Esophagus muscularis mucosa (tissue), 4 donors: ENCODE data around the gene ZBTB7C. TPM values are rescaled to one million over a fixed set of nuclear protein-coding genes. Genes with fewer than 3 reads are reported as not detected.

Experiments used
- DNase-seq: peaks from one replicate; pipeline ENCODE4 v3.0.0-alpha.2; 2017; ENCODE audit errors: extremely low spot score
- H3K27ac ChIP-seq, 4 donors: fragments of 200-600 bp; sonication (generic); replicated peaks in 1 of 4; 1 replicate in 3 of 4; 2 replicates in 1 of 4; pipeline ENCODE4 v1.5.1; 2016 to 2019; ENCODE audit warnings: mild to moderate bottlenecking in 1 of 4
- H3K27me3 ChIP-seq, 4 donors: fragments of 200-600 bp; sonication (generic); one replicate each; pipeline versions ENCODE4 v1.5.1 to v1.6.0; 2016 to 2019
- H3K36me3 ChIP-seq, 4 donors: fragments of 200-600 bp; sonication (generic); one replicate each; pipeline ENCODE4 v1.5.1; 2016 to 2019
- H3K4me1 ChIP-seq, 4 donors: fragments of 200-600 bp; sonication (generic); one replicate each; pipeline ENCODE4 v1.5.1; 2016 to 2019
- H3K4me3 ChIP-seq, 4 donors: fragments of 200-600 bp; sonication (generic); 1 replicate in 2 of 4; 2 replicates in 2 of 4; pipeline ENCODE4 v1.5.1; 2016 to 2019; ENCODE audit warnings: mild to moderate bottlenecking in 4 of 4, moderate library complexity in 1 of 4
- H3K9me3 ChIP-seq, 4 donors: fragments of 200-600 bp; sonication (generic); 1 replicate in 3 of 4; 2 replicates in 1 of 4; pipeline ENCODE4 v1.5.1; 2016 to 2019
- EP300 ChIP-seq: sonication (generic); formaldehyde crosslinking; IDR thresholded peaks from one replicate; pipeline ENCODE4 v1.6.1; 2017; ENCODE audit warnings: antibody characterized with exemption
- POLR2A ChIP-seq: fragments of 450-650 bp; IDR thresholded peaks from one replicate; pipeline ENCODE4 v1.6.1; 2017; ENCODE audit warnings: antibody characterized with exemption, moderate library complexity, mild to moderate bottlenecking, low read depth
- POLR2AphosphoS5 ChIP-seq, 2 donors: sonication (generic); formaldehyde crosslinking; IDR thresholded peaks; one replicate each; pipeline ENCODE4 v1.6.1; 2017; ENCODE audit warnings: antibody characterized with exemption in 2 of 2
- WGBS: methylation state at CpG from one replicate; pipeline ENCODE4 v1.1.5; 2018; 5-methylcytosine and 5-hydroxymethylcytosine counted together
- intact Hi-C: fragments of 100-400 bp; cut with DNase I; formaldehyde crosslinking; loops from one replicate; pipeline ENCODE4 v1.15.1; 2023
- total RNA-seq, 4 donors: library from RNA; depleted of rRNA; stranded (reverse); fragments of >200 nt; gene quantifications; one replicate each; pipeline versions ENCODE4 v1.1.0 to v1.2.1, GENCODE V29; 2016
- TF ChIP-seq, protein P1 (sequence below), 3 experiments: fragments of 200-600 bp in 2 of 3; fragments of 450-650 bp in 1 of 3; sonication (generic) in 2 of 3; IDR thresholded peaks; one replicate each; pipeline ENCODE4 v1.5.1; 2017 to 2019; ENCODE audit warnings: antibody characterized with exemption in 3 of 3, mild to moderate bottlenecking in 2 of 3, moderate library complexity in 1 of 3

Gene ZBTB7C
- total RNA-seq, 4 donors from 2014 or later = 6.3 to 13.2 (median 9.1) TPM

DNA sequence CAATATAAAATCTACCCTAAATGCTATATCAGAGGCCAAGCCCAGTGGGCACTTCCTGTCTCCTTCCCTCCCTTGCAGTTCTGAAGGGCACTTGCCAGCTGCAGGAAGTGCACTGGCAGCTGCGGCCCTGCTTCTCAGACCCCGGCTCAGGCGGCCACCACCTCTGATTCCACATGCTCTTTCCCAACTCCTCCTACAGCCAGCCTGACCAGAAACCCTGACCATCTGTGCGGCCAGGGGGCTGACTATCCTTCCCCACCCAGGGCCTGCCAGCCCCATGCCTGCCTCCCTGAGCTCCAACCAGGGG, 88.6 kb downstream of the ZBTB7C start:
- H3K4me1 ChIP-seq = peaks cover 0 to 12% (median 6%) of the 10 kb centered on the region in 4 donors
- H3K4me3 ChIP-seq = no peak overlapping the region
- DNase-seq = no peak
- H3K36me3 ChIP-seq = no peaks in the 10 kb centered on the region
- no peaks in the 10 kb centered on the region for H3K9me3 ChIP-seq
- no peaks in the 10 kb centered on the region for H3K27me3 ChIP-seq
- no peak for TF ChIP-seq POLR2AphosphoS5 (IDR thresholded peaks at IDR 0.05)
- TF ChIP-seq POLR2A = no peak
- TF ChIP-seq, protein P1, sequence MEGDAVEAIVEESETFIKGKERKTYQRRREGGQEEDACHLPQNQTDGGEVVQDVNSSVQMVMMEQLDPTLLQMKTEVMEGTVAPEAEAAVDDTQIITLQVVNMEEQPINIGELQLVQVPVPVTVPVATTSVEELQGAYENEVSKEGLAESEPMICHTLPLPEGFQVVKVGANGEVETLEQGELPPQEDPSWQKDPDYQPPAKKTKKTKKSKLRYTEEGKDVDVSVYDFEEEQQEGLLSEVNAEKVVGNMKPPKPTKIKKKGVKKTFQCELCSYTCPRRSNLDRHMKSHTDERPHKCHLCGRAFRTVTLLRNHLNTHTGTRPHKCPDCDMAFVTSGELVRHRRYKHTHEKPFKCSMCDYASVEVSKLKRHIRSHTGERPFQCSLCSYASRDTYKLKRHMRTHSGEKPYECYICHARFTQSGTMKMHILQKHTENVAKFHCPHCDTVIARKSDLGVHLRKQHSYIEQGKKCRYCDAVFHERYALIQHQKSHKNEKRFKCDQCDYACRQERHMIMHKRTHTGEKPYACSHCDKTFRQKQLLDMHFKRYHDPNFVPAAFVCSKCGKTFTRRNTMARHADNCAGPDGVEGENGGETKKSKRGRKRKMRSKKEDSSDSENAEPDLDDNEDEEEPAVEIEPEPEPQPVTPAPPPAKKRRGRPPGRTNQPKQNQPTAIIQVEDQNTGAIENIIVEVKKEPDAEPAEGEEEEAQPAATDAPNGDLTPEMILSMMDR (IDR thresholded peaks at IDR 0.05) = no peak
- no peak for TF ChIP-seq EP300
- WGBS = 71% methylated on average over 1 of the region's 4 CpGs
- no peak overlapping the region for H3K27ac ChIP-seq
- intact Hi-C loops = no loop called here

- Histone ChIP-seq H3K36me3 (no peaks in the 10 kb centered on the region), H3K4me3 (no peak overlapping the region), H3K4me1 (peaks cover 0 to 12% (median 6%) of the 10 kb centered on the region in 4 donors), H3K9me3 (no peaks in the 10 kb centered on the region), H3K27ac (no peak overlapping the region), H3K27me3 (no peaks in the 10 kb centered on the region)
- intact Hi-C loops = no loop called here
- DNase-seq = no peak
- TF ChIP-seq EP300 (no peak), POLR2A (no peak), POLR2AphosphoS5 (IDR thresholded peaks at IDR 0.05) (no peak)
- TF ChIP-seq, protein P1 (IDR thresholded peaks at IDR 0.05) = no peak
- 70% methylated on average over 8 of the region's 10 CpGs for WGBS
Measured at GRCh38 chr18:48319801-48320638, 89.2 kb downstream of the ZBTB7C start.

DNA sequence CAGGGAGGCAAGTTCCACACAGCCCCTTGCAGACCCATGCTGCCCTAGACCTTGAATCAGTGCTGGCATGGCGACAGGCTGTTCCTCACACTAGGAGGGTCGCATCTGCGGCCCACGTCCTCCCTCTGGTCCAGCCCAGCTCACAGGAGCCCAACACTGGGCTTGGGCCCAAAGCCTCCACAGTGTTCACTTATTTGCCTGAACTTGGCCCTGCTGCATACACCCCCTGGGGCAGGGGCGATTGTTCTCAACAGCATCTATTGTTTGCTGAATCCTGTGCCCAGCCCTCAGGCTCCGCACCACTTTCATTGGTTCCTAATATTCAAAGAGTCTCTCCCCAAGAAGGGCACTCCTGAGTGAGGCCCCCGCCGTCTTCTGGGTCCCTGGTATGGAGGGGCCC, 90.7 kb downstream of the ZBTB7C start:
- TF ChIP-seq EP300 = no peak
- no peak for TF ChIP-seq POLR2AphosphoS5 (IDR thresholded peaks at IDR 0.05)
- TF ChIP-seq, protein P1 (IDR thresholded peaks at IDR 0.05) = no peak
- H3K9me3 ChIP-seq = no peaks in the 10 kb centered on the region
- peaks cover 0 to 12% (median 6%) of the 10 kb centered on the region in 4 donors for H3K4me1 ChIP-seq
- H3K4me3 ChIP-seq = no peak overlapping the region
- 82% methylated on average over 8 of the region's 8 CpGs for WGBS
- intact Hi-C loops = no loop called here
- no peaks in the 10 kb centered on the region for H3K36me3 ChIP-seq
- H3K27ac ChIP-seq = no peak overlapping the region
- no peaks in the 10 kb centered on the region for H3K27me3 ChIP-seq
- DNase-seq = no peak

DNA sequence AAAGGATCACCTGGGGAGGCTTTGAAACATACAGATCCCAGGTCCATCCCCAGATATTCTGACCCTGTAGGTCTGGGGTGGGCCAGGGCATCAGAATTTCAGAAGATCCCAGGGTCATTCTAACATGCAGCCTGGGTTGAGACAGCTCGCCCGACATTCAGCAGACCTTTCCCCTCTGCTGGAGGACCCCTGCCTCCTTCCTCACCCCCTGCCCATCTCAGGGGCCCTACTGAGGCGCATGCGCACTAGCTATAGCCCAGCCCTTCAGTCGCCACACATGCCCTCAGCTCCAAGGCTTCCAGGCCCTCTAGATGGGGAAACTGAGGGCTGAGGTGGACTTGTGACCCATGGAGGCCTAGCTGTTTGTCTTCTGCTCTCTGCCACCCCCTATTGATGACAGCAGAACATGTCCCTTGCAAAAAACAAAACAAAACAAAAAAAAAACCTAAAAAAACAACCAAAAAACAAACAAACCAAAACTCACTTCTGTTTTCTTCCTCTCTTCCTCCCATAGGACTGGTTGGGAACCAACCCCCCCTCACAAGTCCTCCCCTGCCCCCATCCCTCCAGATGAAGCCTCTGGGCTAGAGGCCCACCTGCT, 91.3 kb downstream of the ZBTB7C start:
- no peaks in the 10 kb centered on the region for H3K9me3 ChIP-seq
- H3K4me1 ChIP-seq = peaks cover 0 to 12% (median 6%) of the 10 kb centered on the region in 4 donors
- H3K36me3 ChIP-seq = no peaks in the 10 kb centered on the region
- intact Hi-C loops = no loop called here
- WGBS = 100% methylated on average over 5 of the region's 5 CpGs
- H3K4me3 ChIP-seq = no peak overlapping the region
- DNase-seq = no peak
- no peaks in the 10 kb centered on the region for H3K27me3 ChIP-seq
- TF ChIP-seq, protein P1 (IDR thresholded peaks at IDR 0.05) = peak in 1 of 3 experiments; percentile 18
- no peak for TF ChIP-seq POLR2AphosphoS5 (IDR thresholded peaks at IDR 0.05)
- no peak overlapping the region for H3K27ac ChIP-seq
